ENCODE measurements around the gene SLC7A6OS.

The SLC7A6OS gene

DNA sequence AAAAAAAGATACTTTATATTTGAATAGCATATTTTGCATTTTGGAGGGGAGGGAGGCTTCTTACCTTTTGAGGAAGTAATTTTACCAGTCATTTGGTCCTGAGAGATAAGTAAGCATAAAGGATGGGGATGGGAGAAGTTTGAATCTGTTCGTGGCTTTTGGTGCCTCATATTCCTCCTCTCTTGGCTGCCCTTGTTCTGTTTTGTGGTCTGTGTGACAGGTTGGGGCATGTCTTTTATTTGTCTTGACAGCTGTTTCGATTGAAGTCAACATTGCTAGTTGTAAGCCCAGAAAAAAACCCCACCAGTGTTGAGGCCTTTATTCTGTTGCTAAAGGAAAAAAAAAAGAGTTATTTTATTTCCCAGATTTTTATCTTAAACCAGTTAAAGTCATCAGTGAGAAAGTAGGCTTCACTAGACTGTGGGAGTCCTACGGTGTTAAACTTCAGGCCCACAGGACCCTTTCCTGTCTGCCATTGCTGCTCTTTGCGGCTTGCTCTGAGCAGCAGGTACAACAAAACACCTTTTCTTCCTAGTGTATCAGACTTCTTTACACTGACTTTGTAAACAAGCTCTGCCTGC lies 35.0 kb downstream of the SLC7A6OS start:
- DNase-seq: no peak

DNA sequence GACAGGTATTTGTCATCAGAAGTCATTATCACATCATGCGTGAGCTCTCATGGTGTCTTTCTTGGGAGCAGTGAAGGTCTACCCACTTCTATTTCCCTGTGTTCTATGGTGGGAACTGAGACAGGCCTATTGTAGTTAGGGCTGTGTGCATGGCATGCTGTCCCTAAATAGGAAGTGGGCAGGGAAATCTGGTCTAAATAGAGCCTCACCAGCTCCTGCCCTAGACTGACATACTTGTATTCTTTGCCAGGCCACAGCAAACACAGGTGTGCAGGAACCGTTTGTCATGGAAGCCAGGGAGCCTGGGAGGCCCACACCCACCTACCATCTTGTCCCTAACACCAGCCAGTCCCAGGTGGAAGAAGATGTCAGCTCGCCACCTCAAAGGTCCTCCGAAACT lies 36.3 kb downstream of the SLC7A6OS start:
- no peak for DNase-seq

DNA sequence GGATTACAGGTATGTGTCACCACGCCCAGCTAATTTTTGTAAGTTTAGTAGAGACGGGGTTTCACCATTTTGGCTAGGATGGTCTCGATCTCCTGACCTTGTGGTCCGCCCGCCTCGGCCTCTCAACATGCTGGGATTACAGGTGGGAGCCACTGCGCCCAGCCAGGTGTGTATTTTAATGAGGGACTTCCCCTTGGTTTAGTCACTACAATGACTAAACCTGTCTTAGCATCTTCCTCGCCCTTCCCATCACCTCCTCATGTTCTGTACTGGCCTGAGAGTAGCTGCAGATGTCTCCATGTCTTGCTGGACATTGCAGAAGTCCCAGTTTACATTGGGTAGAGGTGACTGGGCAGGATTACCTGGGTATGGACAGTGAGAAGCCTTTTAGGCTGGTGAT lies 36.9 kb downstream of the SLC7A6OS start:
- no peak for DNase-seq

DNA sequence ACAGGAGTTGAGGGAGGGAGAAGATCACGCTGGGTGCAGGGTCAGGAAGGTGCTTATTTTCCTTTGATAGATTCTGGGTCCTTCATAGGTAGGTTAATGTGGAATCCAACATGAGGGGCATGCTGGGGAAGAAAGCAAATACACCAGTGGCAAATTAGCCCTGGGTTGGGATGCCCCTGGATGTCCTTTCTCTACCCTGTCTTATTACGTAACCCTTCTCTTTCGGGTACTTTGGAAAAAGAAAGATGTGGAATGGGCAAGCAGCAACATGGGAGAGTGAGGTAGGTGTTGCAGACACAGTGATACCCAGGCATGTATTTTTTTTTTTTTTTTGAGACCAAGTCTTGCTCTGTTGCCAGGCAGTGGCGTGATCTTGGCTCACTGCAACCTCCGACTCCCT lies 37.3 kb downstream of the SLC7A6OS start:
- no peak for DNase-seq

DNA sequence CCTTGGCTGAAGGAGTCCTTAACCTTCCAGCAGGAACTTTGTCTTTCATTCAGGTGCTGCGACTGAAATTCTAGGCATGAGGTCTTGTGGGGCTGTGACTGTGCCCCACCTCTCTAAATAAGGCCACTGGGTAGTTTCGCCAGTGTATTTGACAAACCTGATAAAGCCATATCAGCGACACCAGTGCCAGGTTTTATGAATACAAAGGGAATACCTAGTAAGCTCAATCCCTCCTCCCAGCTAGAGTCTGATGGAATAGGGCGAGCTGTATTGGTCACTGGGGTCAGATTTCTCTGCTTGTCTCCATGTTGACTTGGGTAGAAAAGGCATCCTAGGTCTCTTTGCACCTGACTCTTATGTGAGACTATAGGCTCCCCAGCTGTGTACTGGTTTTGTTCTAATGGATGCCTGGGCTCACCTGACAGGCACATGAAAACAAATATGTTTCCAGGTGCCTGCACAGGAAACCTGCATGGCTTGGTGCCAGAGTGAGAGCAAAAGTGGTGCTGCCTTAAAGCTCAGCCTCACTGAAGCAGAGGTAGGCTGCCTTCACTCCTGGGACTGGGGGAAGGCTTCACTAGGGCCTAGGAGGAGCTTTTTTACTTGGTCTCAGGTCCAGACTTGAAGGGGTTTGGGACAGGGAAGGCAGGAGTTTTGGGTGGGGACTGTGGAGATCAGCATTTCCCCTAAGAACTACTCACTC lies 38.1 kb downstream of the SLC7A6OS start:
- no peak for DNase-seq

DNA sequence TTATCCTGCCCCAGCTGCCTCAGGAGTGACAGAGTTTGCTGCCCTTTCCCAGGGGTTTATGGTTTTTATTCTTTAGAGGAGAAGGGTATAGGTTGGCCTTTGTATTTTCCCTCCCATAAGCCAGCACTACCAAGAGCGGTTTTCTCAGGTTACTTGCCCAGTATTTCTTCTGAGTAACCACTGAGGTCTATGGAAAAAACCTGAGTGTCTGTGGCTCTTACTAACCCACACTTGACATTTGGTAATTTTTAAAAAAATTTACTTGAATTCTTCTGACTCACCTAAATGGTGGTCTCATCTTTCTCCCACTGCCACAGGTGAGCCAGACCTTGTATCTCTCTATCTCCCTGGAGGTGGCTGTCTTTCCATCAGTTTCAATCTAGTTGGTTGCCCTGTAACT lies 40.4 kb downstream of the SLC7A6OS start:
- no peak for DNase-seq

DNA sequence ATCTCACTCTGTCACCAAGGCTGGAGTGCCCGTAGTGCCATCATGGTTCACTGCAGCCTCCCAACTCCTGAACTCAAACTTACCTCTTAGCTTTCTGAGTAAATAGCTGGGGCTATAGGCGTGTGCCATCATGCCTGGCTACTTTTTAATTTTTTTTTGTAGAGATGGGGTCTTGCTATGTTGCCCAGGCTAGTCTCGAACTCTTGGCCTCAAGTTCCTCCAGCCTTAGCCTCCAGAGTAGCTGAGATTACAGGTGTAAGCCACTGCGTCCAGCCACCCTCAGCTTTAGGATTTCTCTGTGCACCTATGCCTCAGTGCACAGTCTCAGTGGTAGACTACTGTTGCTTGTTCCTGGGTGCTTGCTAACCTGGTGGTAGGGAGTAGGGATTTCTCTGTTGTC lies 41.0 kb downstream of the SLC7A6OS start:
- DNase-seq: no peak

DNA sequence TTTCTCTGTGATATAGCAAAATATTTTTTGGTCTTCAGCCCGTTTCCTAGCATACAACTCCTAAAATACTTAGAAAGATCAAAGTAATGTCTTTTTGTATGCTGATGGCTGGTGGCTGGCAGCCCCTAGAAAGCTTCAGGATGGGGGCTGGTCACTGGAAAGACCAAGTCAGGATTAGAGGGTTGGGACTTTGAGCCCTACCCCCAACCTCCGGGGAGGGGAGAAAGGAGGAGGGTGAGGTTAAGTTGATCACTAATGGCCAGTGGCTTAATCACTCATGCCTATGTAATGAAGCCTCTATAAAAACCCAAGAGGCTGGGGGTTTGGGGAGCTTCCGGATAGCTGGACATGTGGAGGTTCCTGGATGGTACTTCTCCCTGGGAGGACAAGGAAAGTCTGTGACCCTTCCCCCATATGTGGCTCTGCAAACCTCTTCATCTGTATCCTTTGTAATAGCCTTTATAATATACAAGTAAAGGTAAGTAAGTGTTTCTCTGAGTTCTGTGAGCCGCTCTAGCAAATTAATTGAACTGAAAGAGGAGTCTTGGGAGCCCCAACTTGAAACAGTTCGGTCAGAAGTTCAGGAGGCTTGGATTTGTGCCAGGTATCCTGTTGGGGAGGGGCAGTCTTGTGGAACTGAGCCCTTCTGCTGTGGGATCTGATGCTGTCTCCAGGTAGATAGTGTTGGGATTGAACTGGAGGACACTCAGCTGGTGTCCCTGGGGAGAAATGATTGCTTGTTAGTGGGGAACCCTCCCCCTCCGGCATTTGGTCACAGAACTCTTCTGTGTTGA lies 42.9 kb downstream of the SLC7A6OS start:
- no peak for DNase-seq

DNA sequence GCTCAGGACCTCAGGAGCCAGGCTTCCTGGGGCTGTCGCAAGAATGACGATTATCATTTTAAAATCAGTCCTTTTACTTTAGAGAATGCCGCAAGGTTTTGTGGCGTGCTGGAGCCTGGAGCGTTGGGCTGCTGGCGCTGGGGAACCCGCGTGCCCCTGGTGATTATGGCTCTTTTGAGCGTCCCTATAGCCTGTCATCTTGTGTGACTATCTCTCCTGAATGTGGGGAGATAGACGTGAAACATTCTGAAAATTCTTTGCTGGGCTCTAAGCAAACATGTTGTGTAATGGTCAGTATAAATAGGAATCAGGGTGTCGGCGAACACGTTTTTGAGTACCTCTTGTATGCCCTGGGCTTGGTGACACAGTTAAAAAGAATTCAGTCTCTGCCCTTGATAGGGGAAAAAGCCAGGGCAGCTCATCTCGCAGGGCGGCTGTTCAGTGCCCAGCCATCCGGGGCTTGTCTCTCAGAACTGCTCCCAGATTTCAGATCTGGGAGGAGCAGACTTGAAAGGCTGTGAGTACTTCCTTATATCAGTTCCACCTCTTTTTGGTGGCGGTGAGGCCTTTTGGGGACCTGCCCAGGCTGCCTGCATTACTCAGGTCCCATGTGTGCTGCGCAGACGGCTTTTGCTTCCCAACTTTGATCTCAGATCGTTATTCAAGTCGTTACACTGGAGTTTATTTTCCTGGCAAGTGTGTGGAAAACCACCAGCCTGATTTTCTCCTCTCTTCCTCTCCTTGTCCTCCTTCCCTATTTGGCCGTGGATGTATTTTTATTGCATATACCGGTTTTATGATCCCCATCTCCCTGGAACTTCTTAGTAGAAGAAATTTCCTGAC lies 45.4 kb downstream of the SLC7A6OS start:
- peak; percentile 74 for DNase-seq

DNA sequence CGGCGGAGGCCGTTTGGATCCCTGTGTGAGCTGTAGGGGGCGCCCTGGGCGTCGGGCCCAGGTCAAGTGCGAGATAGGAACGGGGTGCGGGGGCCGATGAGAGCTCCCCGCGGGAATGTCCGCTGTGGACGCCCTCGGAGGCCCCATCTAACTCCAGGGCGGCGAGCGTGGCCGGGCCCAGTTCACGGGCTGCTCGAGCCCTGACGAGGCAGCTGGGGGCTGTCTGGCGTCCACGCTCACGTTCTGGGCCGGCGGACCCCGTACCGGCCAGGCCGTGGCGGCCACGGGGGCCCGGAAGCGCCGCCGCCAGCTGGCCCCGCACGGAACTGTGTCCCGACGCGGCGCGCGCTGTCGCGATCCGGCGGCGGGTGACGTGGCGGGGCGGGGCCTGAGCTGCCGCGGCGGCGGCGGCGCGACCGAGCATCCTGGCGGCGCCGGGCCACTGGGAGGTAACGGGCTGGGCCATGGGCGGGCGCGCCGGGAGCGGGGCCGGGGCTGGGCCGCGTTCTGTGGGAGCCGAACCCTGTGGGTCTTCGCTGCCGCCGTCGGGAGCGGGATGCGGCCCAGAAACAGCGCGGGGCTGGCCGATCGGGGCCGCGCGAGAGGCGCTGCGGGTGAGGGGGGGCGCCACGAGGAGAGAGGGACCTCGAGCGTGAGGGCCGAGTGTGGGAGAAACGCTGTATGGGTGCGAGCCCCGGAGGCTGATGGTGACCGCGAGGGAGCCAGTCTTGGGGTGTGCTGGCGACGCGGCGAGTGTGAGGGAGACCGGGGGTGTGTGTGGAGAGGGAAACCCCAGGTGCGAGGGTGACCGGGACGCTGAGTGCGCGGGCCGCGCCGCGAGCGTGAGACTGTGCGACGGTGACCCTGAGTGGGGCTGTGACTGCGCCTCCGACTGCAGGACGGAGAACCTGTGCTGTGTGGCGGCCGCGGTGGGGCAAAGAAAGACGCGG lies 46.3 kb downstream of the SLC7A6OS start, which contains the start of gene SLC7A6:
Gene SLC7A6, plus strand, starts transcription at position 399 of the 950 bp plus-strand sequence. CDS start 10,201 bp downstream, outside the sequence.
- DNase-seq: peak; percentile 95

DNA sequence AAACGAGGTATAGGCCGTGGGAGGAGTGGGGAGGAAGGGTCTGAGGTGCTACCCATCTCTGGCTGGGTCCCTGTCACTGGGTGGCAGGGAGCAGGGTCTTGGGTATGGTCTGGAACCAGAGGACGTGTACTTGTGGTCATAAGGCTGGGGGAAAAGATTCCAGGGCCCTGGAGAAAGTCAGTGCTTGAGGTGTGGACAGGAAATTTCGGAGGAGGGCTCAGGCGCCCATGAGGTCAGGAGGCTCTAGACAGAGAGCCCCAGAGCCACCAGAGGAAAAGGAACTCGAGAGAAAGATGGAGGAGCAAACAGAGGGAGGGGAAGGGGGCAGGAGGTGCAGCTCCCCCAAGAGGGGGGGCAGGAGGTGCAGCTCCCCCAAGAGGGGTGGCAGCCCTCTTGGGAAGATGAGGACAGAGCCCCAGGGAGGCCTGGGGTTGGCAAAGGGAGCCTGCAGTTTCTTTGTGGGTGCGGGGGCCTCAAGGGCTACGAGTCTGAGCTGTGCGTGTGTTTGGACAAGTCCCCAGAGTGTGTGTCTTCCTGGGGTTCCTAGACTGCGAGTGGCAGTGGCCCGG lies 47.1 kb downstream of the SLC7A6OS start:
- DNase-seq: no peak

DNA sequence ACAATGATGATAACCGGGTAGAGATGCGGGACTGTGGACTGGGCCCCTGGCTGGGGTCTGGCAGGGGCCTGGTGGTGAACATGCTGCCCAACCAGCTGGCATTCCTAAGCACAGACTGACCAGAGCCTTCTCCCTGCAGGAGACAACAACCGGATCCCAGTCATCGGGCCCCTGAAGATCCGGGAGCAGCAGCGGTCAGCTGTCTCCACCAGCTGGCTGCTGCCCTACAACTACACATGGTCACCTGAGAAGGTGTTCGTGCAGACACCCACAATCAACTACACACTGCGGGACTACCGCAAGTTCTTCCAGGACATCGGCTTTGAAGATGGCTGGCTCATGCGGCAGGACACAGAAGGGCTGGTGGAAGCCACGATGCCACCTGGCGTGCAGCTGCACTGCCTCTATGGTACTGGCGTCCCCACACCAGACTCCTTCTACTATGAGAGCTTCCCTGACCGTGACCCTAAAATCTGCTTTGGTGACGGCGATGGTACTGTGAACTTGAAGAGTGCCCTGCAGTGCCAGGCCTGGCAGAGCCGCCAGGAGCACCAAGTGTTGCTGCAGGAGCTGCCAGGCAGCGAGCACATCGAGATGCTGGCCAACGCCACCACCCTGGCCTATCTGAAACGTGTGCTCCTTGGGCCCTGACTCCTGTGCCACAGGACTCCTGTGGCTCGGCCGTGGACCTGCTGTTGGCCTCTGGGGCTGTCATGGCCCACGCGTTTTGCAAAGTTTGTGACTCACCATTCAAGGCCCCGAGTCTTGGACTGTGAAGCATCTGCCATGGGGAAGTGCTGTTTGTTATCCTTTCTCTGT lies 51.5 kb downstream of the SLC7A6OS start:
- DNase-seq: no peak

DNA sequence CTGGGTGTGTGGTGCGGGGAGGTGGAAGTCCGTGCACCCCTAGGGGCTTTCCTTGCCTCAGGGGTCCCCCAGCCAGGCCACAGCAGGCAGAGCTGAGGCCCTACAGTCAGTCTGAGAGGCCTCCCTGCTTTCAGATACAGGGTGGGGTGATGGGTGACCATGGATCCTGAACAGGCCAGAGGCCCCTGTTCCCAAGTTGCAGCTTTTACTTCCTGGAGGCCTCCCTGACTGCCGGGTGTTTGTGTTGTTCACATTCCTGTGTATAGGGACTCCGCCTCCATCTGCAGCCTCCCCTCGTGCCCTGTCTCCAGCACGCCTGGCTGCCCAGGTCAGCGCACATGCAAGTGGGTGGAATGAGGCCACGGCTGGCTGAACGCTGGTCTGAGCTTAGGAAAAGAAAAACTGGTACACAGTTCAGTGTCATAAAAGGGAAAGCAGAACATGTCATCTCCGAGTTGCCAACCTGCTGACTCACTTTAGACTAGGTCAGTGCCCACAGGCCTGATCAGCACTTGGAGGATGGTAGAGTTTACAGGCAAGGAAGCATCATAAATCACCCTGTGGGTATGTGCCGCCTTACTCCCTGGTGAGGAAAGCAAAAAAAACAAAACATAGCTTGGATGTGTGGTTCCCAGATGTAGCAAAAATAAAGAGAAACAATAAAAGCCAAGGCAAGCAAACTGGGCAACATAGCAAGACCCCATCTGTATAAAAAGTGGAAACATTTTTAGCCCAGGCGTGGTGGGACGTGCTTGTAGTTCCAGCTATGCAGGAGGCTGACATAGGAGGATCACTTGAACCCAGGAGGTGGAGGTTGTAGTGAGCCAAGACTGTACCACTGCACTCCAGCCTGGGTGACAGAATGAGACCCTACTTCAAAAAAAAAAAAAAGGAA lies 52.6 kb downstream of the SLC7A6OS start:
- DNase-seq: no peak

DNA sequence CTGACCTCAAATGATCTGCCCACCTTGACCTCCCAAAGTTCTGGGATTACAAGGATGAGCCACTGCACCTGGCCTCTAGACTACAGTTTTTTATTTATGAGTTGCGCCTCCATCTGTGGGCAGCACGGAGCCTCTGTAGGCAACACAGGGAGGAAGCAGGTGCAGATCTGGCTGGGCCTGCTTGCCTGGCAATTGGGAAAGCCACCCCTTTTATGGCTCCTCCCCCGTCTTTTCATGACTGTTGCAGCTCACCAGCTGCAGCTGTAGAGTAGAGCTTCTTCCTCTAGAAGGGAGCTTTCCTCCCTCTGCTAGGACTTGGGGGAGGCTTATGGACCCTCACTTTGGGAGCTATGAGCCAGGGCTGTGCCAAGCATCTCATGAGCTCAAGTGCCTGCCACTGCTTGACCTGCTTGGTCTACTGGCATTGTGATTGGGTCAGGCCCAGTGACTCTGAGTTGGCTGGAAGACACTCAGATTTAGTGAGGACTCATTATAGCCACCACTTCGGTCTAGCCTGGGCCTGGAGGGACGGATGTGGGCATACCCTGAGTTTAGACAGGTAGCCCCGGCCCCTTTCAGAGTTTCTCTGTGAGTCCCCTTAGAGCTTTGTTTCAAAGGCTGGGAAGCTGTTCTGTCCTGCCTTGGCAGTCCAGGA lies 53.4 kb downstream of the SLC7A6OS start:
- DNase-seq: no peak

DNA sequence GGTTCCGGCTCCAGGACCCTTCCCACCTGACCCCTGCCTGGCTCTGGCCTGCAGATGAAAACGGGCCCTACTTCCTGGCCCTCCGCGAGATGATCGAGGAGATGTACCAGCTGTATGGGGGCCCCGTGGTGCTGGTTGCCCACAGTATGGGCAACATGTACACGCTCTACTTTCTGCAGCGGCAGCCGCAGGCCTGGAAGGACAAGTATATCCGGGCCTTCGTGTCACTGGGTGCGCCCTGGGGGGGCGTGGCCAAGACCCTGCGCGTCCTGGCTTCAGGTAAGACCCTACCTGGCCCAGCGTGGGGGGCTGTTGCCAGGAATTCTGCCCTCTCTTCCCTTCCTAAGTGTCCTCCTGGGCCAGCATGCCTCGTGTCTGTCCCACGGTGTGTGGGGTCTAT lies 55.0 kb downstream of the SLC7A6OS start:
- DNase-seq: no peak

DNA sequence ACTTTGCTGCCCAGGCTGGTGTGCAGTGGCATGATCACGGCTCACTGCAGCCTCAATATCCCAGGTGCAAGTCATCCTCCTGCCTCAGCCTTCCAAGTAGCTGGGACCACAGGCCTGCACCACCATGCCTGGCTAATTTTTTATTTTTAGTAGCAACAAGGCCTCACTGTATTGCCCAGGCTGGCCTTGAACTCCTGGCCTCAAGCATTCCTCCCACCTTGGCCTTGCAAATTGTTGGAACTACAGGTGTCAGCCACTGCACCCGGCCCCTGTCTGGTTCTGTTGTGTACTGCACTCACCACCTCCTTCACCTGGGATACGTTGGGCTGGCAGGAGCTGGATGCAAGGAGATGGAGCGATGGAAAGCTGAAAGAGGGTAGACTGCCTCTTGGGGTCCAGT lies 57.0 kb downstream of the SLC7A6OS start:
- no peak for DNase-seq

DNA sequence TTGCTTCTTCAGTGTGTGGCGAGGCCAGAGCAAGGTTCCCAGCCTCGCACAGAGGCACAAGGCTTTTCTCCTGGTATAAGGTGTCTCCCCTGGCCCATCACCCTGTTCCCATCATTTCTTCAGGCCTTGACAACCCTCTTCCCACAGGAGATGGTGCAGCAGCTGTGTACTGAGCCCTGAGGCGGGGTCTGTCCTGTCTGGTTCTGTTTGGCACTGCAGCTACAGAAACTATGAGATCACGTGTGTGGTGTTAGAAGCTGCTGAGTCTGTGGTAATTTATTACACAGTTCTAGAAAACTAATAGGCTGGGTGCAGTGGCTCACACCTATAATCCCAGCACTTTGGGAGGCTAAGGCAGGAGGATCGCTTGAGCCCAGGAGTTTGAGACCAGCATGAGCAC lies 58.4 kb downstream of the SLC7A6OS start:
- DNase-seq: no peak

DNA sequence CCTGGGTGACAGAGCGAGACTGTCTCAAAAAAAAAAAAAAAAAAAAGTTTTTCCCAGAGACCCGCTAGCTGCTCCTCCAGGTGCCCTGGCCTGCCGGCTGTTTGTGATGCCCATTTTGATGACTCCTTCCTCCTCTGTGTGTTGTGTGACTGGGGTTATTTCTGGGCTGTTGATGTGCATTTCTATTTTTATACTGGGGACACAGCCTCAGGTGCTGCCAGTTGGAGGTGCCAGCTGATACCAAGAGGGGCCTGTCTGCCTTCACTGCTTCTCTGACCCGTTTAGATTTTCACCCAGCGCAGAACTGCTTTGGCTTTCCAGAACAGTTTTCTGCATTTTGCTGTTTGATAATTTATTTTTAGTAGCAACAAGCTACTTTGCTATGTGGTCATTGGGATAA lies 58.9 kb downstream of the SLC7A6OS start:
- no peak for DNase-seq

DNA sequence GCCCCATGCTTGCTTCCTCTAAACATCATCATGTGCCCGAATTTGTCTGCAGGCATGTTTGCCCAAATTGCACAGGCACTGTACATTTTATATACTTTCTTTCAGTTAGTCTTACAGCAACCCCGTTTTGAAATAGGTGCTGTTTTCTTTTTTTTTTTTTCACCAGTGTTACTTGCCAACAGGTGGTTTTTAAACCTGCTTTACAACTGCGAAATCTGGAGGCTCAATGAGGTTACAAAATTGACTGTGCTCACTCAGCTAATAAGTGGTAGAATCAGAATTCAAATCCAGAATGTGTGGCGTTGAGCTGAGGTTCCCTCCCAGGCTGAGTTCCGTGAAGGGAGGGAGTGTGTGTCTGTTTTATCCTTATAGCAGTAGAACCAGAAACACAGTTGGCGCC lies 59.8 kb downstream of the SLC7A6OS start:
- DNase-seq: no peak

Measured in activated CD8-positive, alpha-beta memory T cell treated with anti-CD3 and anti-CD28 coated beads for 24 hours (primary cell).